Adrenal gland (tissue), 5 donors: ENCODE results near the gene CD101.

Experiments
- POLR2A ChIP-seq, 2 donors: fragments of 450-650 bp; IDR thresholded peaks; one replicate each; pipeline ENCODE4 v1.6.1; 2017; ENCODE audit warnings: antibody characterized with exemption in 2 of 2, mild to moderate bottlenecking in 2 of 2, moderate library complexity in 1 of 2
- TF ChIP-seq, protein P1 (sequence below), 6 experiments: fragments of 450-650 bp in 4 of 6; fragments of 200-600 bp in 2 of 6; sonication (generic) in 1 of 6; IDR thresholded peaks; 1 replicate in 5 of 6; 2 replicates in 1 of 6; pipeline versions ENCODE4 v1.5.1 to v1.8.0; 2016 to 2021; ENCODE audit warnings: antibody characterized with exemption in 6 of 6, mild to moderate bottlenecking in 2 of 6, moderate library complexity in 1 of 6
- donor health status: DM: no; HTN: no; CAD: no.

DNA sequence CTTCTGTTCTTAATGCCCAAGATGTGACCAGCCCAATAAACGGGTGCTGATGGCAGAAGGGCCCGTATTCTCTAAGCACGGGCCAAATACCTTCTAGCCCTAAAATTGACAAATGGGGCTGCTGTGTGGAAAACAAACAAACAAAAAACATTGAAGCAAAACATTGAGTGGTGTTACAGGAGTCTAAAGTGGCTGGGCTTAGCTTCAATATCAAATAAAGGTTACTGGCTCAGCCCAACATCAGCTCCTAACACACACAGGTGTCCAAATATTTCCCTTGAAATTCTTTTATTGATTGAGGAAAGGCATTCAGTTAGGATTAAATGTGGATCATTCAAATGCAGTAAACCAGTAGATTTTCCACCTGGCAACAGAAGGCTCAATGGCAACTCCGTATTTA, 45.2 kb downstream of the CD101 start:
- no peak for TF ChIP-seq POLR2A (IDR thresholded peaks at IDR 0.05)
- TF ChIP-seq, protein P1, sequence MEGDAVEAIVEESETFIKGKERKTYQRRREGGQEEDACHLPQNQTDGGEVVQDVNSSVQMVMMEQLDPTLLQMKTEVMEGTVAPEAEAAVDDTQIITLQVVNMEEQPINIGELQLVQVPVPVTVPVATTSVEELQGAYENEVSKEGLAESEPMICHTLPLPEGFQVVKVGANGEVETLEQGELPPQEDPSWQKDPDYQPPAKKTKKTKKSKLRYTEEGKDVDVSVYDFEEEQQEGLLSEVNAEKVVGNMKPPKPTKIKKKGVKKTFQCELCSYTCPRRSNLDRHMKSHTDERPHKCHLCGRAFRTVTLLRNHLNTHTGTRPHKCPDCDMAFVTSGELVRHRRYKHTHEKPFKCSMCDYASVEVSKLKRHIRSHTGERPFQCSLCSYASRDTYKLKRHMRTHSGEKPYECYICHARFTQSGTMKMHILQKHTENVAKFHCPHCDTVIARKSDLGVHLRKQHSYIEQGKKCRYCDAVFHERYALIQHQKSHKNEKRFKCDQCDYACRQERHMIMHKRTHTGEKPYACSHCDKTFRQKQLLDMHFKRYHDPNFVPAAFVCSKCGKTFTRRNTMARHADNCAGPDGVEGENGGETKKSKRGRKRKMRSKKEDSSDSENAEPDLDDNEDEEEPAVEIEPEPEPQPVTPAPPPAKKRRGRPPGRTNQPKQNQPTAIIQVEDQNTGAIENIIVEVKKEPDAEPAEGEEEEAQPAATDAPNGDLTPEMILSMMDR (IDR thresholded peaks at IDR 0.05) = no peak
